ENCODE measurements around the gene SH2D5. TPM values are rescaled to one million over a fixed set of nuclear protein-coding genes. Genes with fewer than 3 reads are reported as not detected.
A peak's percentile ranks its signal among the peaks of the same experiment; 100 is the strongest.

The SH2D5 gene
- total RNA-seq, 1 donor from 2014 or later: 0.75 TPM

DNA sequence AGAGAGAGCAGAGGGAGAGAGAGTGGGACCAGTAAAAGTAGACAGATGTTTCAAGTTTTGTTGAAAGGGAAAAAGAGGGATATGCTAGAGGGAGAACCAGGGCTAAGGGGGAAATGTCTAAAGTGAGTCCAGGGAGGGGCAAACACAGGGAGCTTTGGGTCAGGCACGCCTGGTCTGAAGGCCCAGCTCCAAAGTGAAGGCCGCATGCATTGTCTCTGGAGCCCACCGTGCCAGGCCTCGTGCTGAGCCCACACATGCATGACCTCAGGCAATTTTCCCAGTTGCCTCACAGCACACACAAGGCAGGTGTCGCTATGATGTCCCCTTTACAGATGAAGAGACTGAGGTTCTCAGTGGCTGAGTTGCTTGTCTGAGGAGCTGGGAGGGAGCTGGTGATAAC is 30.7 kb downstream of the SH2D5 start:
- H3K27me3 Mint-ChIP-seq (ENCODE audit: low read depth): no peaks in the 10 kb centered on the region
- H3K27ac Mint-ChIP-seq (ENCODE audit: unreplicated experiment): no peak overlapping the region
- DNase-seq (ENCODE audit: low spot score): no peak
- no peaks in the 10 kb centered on the region for H3K9me3 Mint-ChIP-seq (ENCODE audit: low read depth)
- TF ChIP-seq, protein P1, sequence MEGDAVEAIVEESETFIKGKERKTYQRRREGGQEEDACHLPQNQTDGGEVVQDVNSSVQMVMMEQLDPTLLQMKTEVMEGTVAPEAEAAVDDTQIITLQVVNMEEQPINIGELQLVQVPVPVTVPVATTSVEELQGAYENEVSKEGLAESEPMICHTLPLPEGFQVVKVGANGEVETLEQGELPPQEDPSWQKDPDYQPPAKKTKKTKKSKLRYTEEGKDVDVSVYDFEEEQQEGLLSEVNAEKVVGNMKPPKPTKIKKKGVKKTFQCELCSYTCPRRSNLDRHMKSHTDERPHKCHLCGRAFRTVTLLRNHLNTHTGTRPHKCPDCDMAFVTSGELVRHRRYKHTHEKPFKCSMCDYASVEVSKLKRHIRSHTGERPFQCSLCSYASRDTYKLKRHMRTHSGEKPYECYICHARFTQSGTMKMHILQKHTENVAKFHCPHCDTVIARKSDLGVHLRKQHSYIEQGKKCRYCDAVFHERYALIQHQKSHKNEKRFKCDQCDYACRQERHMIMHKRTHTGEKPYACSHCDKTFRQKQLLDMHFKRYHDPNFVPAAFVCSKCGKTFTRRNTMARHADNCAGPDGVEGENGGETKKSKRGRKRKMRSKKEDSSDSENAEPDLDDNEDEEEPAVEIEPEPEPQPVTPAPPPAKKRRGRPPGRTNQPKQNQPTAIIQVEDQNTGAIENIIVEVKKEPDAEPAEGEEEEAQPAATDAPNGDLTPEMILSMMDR (IDR thresholded peaks at IDR 0.05): no peak
- H3K4me3 Mint-ChIP-seq (ENCODE audit: unreplicated experiment): no peak overlapping the region
- H3K4me1 Mint-ChIP-seq (ENCODE audit: low read depth): peaks cover 16% of the 10 kb centered on the region
- H3K36me3 Mint-ChIP-seq (ENCODE audit: low read depth): no peaks in the 10 kb centered on the region

DNA sequence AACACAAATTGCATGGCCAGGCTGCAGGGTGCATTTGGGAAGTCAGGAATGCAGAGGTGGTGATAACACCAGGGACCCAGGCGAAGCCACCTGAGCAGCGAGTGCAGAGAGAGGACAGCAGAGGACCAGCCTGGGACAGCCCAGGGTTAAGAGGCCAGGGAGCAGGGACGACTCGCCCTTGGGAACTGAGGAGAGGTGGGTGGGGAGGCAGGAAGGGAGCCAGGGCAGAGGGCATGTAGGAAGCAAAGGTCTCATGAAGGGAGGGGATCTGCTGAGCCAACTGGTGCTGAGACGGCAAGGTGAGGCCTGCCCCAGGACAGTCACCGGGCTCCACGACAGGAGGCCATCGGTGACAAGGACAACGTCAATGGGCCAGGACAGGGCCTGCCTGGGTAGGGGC is 31.1 kb downstream of the SH2D5 start:
- no peaks in the 10 kb centered on the region for H3K27me3 Mint-ChIP-seq (ENCODE audit: low read depth)
- no peak overlapping the region for H3K4me3 Mint-ChIP-seq (ENCODE audit: unreplicated experiment)
- H3K4me1 Mint-ChIP-seq (ENCODE audit: low read depth): peaks cover 19% of the 10 kb centered on the region
- no peaks in the 10 kb centered on the region for H3K36me3 Mint-ChIP-seq (ENCODE audit: low read depth)
- no peak for DNase-seq (ENCODE audit: low spot score)
- no peak overlapping the region for H3K27ac Mint-ChIP-seq (ENCODE audit: unreplicated experiment)
- H3K9me3 Mint-ChIP-seq (ENCODE audit: low read depth): no peaks in the 10 kb centered on the region
- TF ChIP-seq, protein P1 (IDR thresholded peaks at IDR 0.05): no peak

DNA sequence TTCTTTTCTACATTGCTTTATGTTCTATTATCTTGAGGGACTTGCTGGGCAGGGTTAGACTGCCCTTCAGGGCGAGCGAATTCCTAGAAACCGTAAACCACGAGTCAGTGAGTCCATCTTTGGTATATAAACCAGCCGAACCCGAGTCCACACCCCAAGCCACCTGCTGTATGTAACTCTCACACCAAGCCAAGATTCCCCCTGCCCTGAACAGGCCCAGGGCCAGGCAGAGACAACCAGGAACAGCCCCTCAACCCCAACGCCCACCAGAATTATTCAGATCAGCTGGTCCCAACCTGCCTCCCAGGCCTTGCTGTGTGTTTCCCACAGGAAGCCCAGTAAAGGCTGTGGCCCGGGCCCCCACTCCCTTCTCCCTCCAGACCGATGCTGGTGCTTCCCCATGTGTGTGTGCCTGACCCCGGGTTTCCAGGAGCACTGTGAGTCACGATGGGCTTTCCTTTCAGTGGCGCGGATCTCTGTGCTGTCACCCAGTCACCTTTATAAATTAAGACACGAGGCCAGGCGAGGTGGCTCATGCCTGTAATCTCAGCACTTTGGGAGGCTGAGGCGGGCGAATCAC is 31.8 kb downstream of the SH2D5 start:
- no peak overlapping the region for H3K27ac Mint-ChIP-seq (ENCODE audit: unreplicated experiment)
- TF ChIP-seq, protein P1 (IDR thresholded peaks at IDR 0.05): no peak
- no peak overlapping the region for H3K4me3 Mint-ChIP-seq (ENCODE audit: unreplicated experiment)
- no peaks in the 10 kb centered on the region for H3K36me3 Mint-ChIP-seq (ENCODE audit: low read depth)
- H3K27me3 Mint-ChIP-seq (ENCODE audit: low read depth): no peaks in the 10 kb centered on the region
- no peak for DNase-seq (ENCODE audit: low spot score)
- H3K4me1 Mint-ChIP-seq (ENCODE audit: low read depth): peaks cover 24% of the 10 kb centered on the region
- H3K9me3 Mint-ChIP-seq (ENCODE audit: low read depth): no peaks in the 10 kb centered on the region

DNA sequence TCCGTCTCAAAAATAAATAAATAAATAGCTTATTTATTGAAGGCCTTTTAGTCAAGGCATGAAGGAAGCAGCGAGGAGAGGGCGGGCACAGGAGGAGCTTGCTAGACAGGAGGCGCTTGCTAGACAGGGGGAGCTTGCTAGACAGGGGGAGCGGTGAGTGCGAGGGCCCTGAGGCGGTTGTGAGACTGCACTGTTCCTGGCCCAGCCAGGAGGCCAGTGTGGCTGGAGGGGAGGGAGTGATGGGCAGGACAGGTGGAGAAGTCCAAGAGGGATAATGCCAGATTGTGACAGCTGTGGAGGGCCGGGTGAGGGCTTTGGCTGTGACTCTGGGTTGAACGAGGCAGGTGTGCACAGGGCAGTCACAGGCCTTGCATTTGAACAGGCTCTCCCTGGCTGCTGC is 32.9 kb downstream of the SH2D5 start:
- TF ChIP-seq, protein P1 (IDR thresholded peaks at IDR 0.05): no peak
- Mint-ChIP-seq H3K4me1 (ENCODE audit: low read depth) (peaks cover 24% of the 10 kb centered on the region), H3K4me3 (ENCODE audit: unreplicated experiment) (no peak overlapping the region), H3K9me3 (ENCODE audit: low read depth) (no peaks in the 10 kb centered on the region), H3K27ac (ENCODE audit: unreplicated experiment) (no peak overlapping the region), H3K27me3 (ENCODE audit: low read depth) (no peaks in the 10 kb centered on the region), H3K36me3 (ENCODE audit: low read depth) (no peaks in the 10 kb centered on the region)
- DNase-seq (ENCODE audit: low spot score): no peak

DNA sequence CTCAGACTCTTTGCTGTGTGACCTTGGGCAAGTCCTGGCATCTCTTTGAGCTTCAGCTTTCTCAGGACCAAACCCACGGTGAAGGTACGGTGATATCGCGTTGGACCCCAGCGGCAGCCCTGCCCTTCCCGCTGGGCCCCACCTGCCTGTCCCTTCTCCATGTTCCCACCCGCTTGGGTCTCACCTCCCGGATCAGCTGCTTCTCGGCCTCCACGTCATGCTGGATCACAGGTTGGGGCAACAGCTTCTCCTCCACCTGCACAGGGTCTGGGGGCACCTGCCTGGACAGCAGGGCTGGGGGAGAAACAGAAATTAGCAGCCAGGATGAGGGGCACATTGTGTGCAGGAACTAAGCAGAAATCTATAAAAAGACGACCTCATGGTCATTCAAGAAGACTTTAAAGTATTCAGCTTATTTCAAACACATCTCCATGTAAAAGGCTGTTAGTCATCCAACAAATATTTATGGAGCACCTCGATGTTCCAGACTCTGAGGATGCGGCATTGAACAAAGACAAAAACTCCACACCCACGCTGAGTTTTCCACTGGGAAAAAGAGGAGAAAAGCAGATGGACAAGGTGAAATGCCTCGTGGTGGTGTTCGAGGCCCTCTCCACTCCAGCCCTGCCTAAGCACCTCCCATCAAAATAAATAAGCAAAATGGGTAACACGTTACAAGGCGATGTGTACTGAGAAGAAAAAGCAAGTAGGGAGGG is 34.1 kb downstream of the SH2D5 start:
- no peaks in the 10 kb centered on the region for H3K27me3 Mint-ChIP-seq (ENCODE audit: low read depth)
- H3K36me3 Mint-ChIP-seq (ENCODE audit: low read depth): no peaks in the 10 kb centered on the region
- TF ChIP-seq, protein P1 (IDR thresholded peaks at IDR 0.05): no peak
- peaks cover 24% of the 10 kb centered on the region for H3K4me1 Mint-ChIP-seq (ENCODE audit: low read depth)
- no peaks in the 10 kb centered on the region for H3K9me3 Mint-ChIP-seq (ENCODE audit: low read depth)
- H3K4me3 Mint-ChIP-seq (ENCODE audit: unreplicated experiment): peak overlapping the region; percentile 45
- no peak for DNase-seq (ENCODE audit: low spot score)
- peak overlapping the region; percentile 94 for H3K27ac Mint-ChIP-seq (ENCODE audit: unreplicated experiment)

Data from chondrocyte (in vitro differentiated cells).